GM18499 (cell line): ENCODE data around the gene PLD4.
"Not testable (repeated sequence)": the region's sequence is repeated elsewhere in the genome, so short reads cannot be mapped to it uniquely, and the experiment has no call there.

ENCODE experiments used
- ATAC-seq: cut with Tn5 transposase; IDR thresholded peaks from one replicate; pipeline ENCODE4 v1.9.1; 2021; ENCODE audit warnings: moderate number of reproducible peaks; ENCODE audit not compliant: insufficient read depth, unreplicated experiment

PLD4 gene

DNA sequence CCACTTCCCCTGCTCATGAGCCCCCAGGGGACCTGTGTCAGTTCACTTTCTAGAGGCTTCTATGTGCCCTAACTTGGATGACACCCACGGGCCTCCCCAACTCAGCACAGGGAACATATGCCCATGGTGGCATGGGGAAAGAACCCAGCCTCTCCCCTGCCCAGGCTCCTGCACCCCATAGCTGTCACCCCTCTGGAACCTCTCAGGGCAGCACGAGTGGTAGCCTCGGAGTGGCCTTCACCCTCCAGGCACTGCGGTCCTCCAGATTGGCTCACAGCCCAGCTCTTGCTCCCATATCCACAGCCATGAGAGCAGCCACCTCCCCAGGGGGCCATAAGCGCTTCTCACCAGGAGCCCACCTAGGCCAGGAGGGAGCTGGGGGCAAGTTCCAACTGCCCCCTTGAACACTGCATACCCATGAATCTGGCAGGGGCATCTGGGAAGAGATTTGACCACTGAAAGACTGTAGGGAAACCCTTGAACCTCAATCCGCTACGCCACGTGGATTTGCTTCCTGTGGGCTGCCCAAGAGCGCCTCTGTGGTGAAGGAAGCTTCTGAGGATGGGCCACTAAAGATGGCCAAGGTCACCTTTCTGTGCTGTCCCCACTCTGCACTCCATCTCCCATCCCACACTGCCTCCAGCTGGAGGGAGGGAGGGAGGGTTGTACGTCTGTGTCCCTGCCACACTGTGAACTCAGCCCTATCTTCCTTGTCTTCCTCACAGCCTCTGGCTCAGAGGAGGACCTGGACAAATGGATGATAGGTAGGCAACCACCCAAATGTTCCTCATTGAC is 11.9 kb downstream of the PLD4 start:
- no peak for ATAC-seq

DNA sequence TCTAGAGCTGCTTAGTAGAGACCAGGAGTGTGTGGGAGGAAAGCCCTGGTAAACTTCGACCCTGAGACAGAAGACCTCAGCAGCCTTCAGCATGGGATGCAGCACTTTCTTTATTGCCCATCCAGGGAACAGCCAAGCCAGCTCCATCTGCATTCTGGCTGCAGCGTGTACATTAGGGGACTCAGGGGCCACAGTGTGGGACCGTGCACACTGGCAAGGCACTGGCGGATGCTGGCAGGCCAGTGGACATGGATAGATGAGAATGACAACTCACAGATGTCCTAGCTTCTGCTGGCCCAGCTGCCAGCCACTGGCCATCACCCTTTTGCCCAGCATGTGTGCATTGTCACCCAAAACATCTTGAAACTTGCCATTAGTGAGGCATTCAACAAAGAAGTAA is 12.5 kb downstream of the PLD4 start:
- ATAC-seq = no peak

DNA sequence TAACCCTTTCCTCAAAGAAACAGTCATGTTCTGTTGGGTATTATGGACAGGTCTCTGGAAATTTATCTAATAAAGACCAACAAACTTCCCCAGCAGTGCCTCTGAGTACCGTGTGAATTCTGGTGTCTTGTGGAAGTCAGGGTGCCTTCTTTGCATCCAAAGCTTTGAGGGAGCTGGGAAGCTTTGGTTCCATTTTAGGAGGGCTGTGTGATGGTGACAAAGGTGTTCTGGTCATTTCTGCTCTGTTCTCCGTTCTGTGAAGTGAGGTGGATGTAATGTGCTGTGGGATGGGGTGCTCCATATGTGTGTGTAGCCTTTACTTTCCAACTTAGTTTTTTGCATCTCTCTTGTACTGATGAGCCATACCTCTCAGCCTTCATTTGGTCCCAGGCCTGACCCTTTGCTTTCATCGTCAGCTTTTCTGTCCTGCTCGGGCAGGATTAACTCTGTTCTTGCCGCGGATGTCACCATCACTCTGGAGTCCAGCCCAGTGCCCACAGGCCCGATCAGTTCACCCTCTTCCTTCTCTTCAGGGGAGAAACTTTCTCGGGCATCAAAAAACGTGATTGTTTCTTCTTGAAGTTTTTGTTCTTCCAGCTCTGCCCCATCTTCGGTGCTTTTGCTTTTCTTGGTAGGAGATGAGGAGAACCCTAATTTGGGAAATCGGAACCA is 13.2 kb downstream of the PLD4 start:
- ATAC-seq = no peak

DNA sequence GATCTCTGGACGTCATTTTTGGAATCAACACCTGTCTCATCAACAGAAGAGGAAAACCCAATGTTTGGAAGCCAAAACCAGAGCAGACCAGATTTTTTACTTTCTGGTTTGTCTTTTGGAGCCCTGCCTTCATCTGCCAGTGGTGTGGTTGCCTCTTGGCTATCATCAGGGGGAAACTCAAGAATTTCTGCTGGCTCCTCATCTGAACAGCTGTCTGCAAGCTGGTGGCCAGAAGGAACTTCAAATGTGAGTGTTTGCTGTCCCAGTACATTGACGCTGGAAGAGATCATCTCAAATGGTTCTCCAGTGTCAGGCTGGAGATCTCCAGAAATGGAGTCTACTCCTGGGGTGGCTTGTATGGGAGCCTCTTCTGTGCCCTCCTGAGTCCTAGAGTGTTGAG is 13.8 kb downstream of the PLD4 start:
- ATAC-seq = no peak

DNA sequence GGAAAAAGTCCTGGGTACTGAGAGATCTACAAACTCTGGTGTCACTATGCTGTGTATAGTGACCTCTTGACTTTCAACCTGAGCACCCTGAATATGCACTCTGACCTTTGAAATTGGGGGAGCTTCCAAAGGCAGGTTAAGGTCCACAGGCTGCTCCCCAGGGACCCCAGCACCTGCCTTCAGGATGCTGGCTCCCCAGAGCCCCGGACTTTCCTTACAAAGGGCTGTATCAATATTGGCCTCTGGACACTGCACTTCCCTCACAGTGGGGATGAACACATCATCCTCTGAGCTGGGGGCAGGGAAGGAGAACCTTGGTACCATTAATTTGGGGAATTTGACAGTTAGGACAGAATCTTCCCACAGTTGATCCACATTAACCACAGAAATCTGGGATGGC is 14.3 kb downstream of the PLD4 start:
- no peak for ATAC-seq

DNA sequence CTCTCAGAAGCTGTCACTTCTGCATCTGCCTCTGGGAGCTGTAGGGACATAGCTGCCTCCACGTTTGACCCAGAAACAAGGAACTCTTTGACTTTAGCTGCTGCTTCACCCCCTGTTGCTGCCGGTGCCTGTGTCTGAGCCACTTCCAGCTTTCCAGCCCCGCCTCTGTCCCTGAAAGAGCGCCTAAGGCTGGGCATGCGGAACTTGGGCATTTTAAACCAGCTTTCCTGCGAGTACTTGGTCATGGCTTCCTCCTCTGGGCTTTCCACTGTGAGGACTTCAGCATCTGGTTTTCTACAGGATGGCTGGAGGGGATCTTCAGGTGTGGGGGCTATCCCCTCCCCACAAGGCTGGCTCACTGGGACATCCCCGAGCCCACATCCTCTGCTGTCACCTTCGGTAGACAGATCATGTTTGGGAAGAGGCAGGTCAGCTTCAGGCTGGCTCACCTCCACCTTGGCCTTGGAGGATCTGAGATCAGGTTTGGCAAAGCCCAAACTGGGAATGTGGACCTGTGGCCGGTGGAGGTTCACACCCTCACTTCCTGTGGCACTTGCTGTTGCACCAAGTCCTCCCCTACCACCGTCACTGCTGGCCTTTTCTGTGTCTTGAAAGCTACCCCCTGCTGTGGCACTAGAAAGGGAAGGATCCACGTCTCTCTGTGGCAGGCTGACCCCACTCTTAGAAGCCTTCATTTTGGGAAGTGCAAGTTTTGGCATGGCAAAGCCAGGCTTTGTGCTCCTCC is 15.2 kb downstream of the PLD4 start:
- ATAC-seq = no peak

DNA sequence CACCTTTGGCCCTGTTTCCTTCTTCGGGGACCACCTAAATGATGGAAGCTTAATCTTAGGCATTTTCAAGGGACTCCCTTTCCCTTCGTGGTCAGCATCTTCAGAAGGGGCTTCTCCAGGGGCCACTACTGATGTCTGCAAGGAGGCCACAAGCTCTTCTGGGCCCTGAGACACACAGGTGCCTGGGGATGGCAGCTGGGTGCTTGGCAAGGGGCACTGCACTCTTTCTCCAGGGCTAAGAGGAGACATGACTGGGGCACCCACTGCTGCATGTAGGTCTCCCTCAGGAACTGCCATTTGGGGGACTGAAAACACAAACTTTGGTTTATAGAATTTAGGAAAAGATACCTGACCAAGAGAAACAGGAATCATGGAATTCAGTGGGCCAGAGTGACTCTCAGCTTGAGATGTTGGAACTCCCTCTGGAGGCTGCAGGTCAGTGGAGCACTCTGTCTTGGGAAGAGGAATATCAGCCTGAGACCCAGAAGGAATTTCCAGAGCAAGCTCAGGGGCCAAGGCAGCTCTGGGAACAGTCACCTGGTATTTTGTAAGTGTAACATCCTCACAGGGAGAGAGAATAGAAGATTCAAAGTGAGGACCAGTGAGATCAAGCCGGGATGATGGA is 16.0 kb downstream of the PLD4 start:
- ATAC-seq = no peak

DNA sequence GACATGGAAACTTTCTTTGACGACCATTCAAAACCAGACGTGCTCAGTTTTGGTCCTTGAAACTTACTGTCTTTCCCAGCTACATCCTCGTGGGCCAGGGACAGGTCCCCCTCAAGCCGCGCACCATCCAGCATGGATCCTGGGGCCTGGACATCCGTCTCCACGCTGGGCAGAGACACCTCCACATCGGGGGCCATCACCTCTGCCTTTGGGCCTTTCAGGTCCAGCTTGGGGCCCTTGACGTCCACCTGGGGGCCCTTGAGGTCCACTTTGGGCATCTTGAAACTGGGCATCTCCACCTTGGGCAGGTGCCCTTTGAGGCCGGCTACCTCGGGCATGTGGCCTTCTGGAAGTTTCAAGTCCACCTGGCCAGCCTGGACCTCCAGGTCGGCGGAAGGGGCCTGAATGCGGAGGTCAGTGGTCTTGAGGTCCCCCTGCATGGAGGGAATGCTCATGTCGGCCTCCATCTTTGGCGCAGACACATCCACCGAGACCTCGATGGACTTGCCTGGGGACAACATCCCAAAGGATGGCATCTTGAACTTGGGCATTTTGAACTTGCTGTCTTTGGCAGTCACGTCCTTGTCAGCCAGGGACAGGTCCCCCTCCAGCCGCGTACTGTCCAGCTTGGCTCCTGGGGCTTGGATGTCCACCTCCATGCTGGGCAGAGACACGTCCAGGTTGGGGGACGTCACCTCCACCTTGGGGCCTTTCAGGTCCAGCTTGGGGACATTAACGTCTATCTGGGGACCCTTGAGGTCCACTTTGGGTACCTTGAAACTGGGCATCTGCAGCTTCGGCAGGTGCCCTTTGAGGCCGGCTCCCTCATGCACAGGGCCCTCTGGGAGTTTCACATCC is 17.1 kb downstream of the PLD4 start:
- ATAC-seq = no peak

DNA sequence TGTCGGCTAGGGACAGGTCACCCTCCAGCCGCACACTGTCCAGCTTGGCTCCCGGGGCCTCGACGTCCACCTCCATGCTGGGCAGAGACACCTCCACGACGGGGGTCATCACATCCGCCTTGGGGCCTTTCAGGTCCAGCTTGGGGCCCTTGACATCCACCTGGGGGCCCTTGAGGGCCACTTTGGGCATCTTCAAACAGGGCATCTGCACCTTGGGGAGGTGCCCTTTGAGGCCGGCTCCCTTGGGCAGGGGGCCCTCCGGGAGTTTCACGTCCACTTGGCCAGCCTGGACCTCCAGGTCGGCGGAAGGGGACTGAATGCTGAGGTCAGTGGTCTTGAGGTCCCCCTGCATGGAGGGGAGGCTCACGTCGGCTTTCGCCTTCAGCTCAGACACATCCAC is 17.9 kb downstream of the PLD4 start:
- ATAC-seq = no peak

DNA sequence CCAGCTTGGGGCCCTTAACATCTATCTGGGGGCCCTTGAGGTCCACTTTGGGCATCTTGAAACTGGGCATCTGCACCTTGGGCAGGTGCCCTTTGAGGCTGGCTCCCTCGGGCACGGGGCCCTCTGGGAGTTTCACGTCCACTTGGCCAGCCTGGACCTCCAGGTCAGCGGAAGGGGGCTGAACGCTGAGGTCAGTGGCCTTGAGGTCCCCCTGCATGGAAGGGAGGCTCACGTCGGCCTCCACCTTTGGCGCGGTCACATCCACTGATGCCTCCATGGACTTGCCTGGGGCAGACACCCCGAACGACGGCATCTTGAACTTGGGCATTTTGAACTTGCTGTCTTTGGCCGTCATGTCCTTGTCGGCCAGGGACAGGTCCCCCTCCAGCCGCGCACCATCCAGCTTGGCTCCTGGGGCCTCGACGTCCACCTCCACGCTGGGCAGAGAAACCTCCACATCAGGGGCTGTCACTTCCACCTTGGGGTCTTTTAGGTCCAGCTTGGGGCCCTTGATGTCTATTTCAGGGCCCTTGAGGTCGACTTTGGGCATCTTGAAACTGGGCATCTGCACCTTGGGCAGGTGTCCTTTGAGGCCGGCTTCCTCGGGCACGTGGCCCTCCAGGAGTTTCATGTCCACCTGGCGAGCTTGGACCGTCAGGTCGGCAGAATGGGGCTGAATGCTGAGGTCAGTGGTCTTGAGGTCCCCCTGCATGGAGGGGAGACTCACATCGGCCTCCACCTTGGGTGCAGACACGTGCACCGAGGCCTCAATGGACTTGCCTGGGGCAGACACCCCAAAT is 18.7 kb downstream of the PLD4 start:
- ATAC-seq = not testable (repeated sequence)

DNA sequence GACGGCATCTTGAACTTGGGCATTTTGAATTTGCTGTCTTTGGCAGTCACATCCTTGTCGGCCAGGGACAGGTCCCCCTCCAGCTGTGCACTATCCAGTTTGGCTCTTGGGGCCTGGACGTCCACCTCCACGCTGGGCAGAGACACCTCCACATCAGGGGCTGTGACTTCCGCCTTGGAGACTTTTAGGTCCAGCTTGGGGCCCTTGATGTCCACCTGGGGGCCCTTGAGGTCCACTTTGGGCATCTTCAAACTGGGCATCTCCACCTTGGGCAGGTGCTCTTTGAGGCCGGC is 19.3 kb downstream of the PLD4 start:
- ATAC-seq = not testable (repeated sequence)

DNA sequence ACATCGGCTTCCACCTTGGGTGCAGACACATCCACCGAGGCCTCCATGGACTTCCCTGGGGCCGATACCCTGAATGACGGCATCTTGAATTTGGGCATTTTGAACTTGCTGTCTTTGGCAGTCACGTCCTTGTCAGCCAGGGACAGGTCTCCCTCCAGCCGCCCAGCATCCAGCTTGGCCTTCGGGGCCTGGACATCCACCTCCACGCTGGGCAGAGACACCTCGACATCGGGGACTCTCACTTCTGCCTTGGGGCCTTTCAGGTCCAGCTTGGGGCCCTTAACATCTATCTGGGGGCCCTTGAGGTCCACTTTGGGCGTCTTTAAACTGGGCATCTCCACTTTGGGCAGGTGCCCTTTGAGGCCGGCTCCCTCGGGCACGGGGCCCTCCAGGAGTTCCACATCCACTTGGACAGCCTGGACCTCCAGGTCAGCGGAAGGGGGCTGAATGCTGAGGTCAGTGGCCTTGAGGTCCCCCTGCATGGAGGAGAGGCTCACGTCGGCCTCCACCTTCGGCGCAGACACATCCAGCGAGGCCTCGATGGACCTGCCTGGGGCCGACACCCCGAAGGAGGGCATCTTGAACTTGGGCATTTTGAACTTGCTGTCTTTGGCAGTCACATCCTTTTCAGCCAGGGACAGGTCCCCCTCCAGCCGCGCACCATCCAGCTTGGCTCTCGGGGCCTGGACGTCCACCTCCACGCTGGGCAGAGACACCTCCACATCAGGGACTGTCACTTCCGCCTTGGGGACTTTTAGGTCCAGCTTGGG is 19.9 kb downstream of the PLD4 start:
- not testable (repeated sequence) for ATAC-seq

DNA sequence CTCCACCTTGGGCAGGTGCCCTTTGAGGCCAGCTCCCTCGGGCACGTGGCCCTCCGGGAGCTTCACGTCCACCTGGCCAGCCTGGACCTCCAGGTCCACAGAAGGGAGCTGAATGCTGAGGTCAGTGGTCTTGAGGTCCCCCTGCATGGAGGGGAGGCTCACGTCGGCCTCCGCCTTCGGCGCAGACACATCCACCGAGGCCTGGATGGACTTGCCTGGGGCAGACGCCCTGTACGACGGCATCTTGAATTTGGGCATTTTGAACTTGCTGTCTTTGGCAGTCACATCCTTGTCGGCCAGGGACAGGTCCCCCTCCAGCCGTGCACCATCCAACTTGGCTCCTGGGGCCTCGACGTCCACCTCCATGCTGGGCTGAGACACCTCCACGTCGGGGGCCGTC is 20.6 kb downstream of the PLD4 start:
- ATAC-seq = not testable (repeated sequence)

DNA sequence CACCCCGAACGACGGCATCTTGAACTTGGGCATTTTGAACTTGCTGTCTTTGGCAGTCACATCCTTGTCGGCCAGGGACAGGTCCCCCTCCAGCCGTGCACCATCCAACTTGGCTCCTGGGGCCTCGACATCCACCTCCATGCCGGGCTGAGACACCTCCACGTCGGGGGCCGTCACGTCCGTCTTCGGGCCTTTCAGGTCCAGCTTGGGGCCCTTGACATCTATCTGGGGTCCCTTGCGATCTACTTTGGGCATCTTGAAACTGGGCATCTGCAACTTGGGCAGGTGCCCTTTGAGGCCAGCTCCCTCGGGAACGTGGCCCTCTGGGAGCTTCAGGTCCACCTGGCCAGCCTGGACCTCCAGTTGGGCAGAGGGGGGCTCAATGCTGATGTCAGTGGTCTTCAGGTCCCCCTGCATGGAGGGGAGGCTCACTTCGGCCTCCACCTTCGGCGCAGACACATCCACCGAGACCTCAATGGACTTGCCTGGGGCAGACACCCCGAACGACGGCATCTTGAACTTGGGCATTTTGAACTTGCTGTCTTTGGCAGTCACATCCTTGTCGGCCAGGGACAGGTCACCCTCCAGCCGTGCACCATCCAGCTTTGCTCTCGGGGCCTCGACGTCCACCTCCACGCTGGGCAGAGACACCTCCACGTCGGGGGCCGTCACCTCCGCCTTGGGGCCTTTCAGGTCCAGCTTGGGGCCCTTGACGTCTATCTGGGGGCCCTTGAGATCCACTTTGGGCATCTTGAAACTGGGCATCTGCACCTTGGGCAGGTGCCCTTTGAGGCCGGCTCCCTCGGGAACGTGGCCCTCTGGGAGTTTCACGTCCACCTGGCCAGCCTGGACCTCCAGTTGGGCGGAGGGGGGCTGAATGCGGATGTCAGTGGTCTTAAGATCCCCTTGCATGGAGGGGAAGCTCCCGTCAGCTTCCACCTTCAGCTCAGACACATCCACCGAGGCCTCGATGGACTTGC is 21.6 kb downstream of the PLD4 start:
- ATAC-seq = not testable (repeated sequence)

DNA sequence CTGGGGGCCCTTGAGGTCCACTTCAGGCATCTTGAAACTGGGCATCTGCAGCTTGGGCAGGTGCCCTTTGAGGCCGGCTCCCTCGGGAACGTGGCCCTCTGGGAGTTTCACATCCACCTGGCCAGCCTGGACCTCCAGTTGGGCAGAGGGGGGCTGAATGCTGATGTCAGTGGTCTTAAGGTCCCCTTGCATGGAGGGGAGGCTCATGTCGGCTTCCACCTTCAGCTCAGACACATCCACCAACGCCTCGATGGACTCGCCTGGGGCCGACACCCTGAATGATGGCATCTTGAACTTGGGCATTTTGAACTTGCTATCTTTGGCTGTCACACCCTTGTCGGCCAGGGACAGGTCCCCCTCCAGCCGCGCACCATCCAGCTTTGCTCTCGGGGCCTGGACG is 22.5 kb downstream of the PLD4 start:
- not testable (repeated sequence) for ATAC-seq

DNA sequence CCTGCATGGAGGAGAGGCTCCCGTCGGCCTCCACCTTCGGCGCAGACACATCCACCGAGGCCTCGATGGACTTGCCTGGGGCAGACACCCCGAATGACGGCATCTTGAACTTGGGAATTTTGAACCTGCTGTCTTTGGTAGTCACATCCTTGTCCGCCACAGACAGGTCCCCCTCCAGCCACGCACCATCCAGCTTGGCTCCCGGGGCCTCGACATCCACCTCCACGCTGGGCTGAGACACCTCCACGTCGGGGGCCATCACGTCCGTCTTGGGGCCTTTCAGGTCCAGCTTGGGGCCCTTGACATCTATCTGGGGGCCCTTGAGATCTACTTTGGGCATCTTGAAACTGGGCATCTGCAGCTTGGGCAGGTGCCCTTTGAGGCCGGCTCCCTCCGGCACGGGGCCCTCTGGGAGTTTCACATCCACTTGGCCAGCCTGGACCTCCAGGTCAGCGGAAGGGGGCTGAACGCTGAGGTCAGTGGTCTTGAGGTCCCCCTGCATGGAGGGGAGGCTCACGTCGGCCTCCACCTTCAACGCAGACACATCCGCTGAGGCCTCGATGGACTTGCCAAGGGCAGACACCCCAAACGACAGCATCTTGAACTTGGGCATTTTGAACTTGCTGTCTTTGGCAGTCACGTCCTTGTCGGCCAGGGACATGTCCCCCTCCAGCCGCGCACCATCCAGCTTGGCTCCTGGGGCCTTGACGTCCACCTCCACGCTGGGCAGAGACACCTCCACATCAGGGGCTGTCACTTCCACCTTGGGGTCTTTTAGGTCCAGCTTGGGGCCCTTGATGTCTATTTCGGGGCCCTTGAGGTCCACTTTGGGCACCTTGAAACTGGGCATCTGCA is 23.4 kb downstream of the PLD4 start:
- not testable (repeated sequence) for ATAC-seq

DNA sequence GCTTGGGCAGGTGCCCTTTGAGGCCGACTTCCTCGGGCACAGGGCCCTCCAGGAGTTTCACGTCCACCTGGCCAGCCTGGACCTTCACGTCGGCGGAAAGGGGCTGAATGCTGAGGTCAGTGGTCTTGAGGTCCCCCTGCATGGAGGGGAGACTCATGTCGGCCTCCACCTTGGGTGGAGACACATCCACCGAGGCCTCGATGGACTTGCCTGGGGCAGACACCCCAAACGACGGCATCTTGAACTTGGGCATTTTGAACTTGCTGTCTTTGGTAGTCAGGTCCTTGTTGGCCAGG is 24.0 kb downstream of the PLD4 start:
- ATAC-seq = no peak
